Neural cell (in vitro differentiated cells): ENCODE data around the gene C1orf52. TPM values are rescaled to one million over a fixed set of nuclear protein-coding genes. Genes with fewer than 3 reads are reported as not detected.

Experiments
- H2AFZ ChIP-seq: fragments of 200-600, 300-800 bp; sonication (generic), shearing (Covaris generic); 2 replicates; pipeline ENCODE4 v1.6.0; 2014; ENCODE audit warnings: low read depth, mild to moderate bottlenecking, antibody characterized with exemption, low read length, moderate library complexity
- H3F3A ChIP-seq: fragments of 200-600 bp; shearing (Covaris generic); 2 replicates; pipeline ENCODE4 v1.6.1; 2016; ENCODE audit warnings: mild to moderate bottlenecking, moderate library complexity, mixed read lengths, antibody characterized with exemption, low read length; ENCODE audit not compliant: insufficient read depth, poor library complexity, severe bottlenecking
- H3K27ac ChIP-seq: fragments of 200-600, 300-800 bp; sonication (generic), shearing (Covaris generic); 2 replicates; pipeline ENCODE4 v1.5.1; 2014; ENCODE audit warnings: mild to moderate bottlenecking, low read length, moderate library complexity
- H3K27me3 ChIP-seq: fragments of 300-800, 200-600 bp; sonication (generic), shearing (Covaris generic); 2 replicates; pipeline ENCODE4 v1.6.0; 2014; ENCODE audit warnings: mild to moderate bottlenecking, low read depth, low read length, moderate library complexity; ENCODE audit not compliant: insufficient read depth
- H3K36me3 ChIP-seq: fragments of 300-800, 200-600 bp; sonication (generic), shearing (Covaris generic); 2 replicates; pipeline ENCODE4 v1.5.1; 2014; ENCODE audit warnings: mild to moderate bottlenecking, antibody characterized with exemption, low read length, moderate library complexity; ENCODE audit not compliant: insufficient read depth
- H3K4me2 ChIP-seq: fragments of 300-800, 200-600 bp; sonication (generic), shearing (Covaris generic); 2 replicates; pipeline ENCODE4 v1.6.0; 2014; ENCODE audit warnings: mild to moderate bottlenecking, low read length
- H3K4me3 ChIP-seq: fragments of 300-800, 200-600 bp; sonication (generic), shearing (Covaris generic); 2 replicates; pipeline ENCODE4 v1.5.1; 2014; ENCODE audit warnings: mild to moderate bottlenecking, low read length, moderate library complexity
- H3K79me2 ChIP-seq: fragments of 200-600 bp; shearing (Covaris generic); replicated peaks from 2 replicates; pipeline ENCODE4 v1.6.0; 2014; ENCODE audit warnings: mild to moderate bottlenecking, low read length, moderate library complexity; ENCODE audit not compliant: insufficient read depth
- H3K9ac ChIP-seq: fragments of 300-800, 200-600 bp; sonication (generic), shearing (Covaris generic); 2 replicates; pipeline ENCODE4 v1.6.1; 2016; ENCODE audit warnings: mild to moderate bottlenecking, low read length, mixed read lengths
- H3K9me2 ChIP-seq: fragments of 200-600 bp; shearing (Covaris generic); 2 replicates; pipeline ENCODE4 v1.6.1; 2016; ENCODE audit warnings: mild to moderate bottlenecking, low read length, mixed read lengths; ENCODE audit not compliant: insufficient read depth
- H3K9me3 ChIP-seq: fragments of 200-600, 300-800 bp; sonication (generic), shearing (Covaris generic); 2 replicates; pipeline ENCODE4 v1.6.1; 2016; ENCODE audit warnings: mild to moderate bottlenecking, mixed run types, low read length, moderate library complexity, mixed read lengths
- H4K20me1 ChIP-seq: fragments of 200-600 bp; shearing (Covaris generic); 2 replicates; pipeline ENCODE4 v1.6.1; 2016; ENCODE audit warnings: mild to moderate bottlenecking, mixed run types; ENCODE audit not compliant: insufficient read depth
- CTCF ChIP-seq: fragments of 450-650 bp; IDR thresholded peaks from 2 replicates; pipeline ENCODE4 v1.5.1; 2014; ENCODE audit warnings: antibody characterized with exemption, mild to moderate bottlenecking, moderate library complexity; ENCODE audit not compliant: poor library complexity, severe bottlenecking
- EP300 ChIP-seq: fragments of 450-650 bp; conservative IDR thresholded peaks from 2 replicates; pipeline ENCODE4 v1.6.1; 2014; ENCODE audit warnings: antibody characterized with exemption, mild to moderate bottlenecking, moderate library complexity; ENCODE audit not compliant: poor library complexity, severe bottlenecking
- EZH2 ChIP-seq: fragments of 200-600, 300-800 bp; shearing (Covaris generic), sonication (generic); IDR thresholded peaks from 2 replicates; pipeline ENCODE4 v1.6.1; 2014; ENCODE audit warnings: antibody characterized with exemption, low read length, borderline replicate concordance, mild to moderate bottlenecking; ENCODE audit not compliant: insufficient read depth, poor library complexity, severe bottlenecking
- MXI1 ChIP-seq: fragments of 450-650 bp; conservative IDR thresholded peaks from 2 replicates; pipeline ENCODE4 v1.6.1; 2014; ENCODE audit warnings: antibody characterized with exemption, mild to moderate bottlenecking; ENCODE audit not compliant: poor library complexity, severe bottlenecking
- POLR2AphosphoS5 ChIP-seq: IDR thresholded peaks from 2 replicates; pipeline ENCODE4 v1.6.1; 2012
- RAD21 ChIP-seq: fragments of 450-650 bp; conservative IDR thresholded peaks from 2 replicates; pipeline ENCODE4 v1.6.1; 2014; ENCODE audit warnings: antibody characterized with exemption, mild to moderate bottlenecking, moderate library complexity
- REST ChIP-seq: IDR thresholded peaks from 2 replicates; pipeline ENCODE4 v1.6.1; 2012; ENCODE audit warnings: borderline replicate concordance
- SMC3 ChIP-seq: fragments of 450-650 bp; conservative IDR thresholded peaks from 2 replicates; pipeline ENCODE4 v1.6.1; 2014; ENCODE audit warnings: antibody characterized with exemption, mild to moderate bottlenecking, moderate library complexity; ENCODE audit not compliant: poor library complexity
- TAF1 ChIP-seq: IDR thresholded peaks from 2 replicates; pipeline ENCODE4 v1.6.1; 2012; ENCODE audit warnings: low read depth
- polyA minus RNA-seq: library from RNA; depleted of rRNA, polyadenylated mRNA; stranded (reverse); fragments of >200 nt; gene quantifications from 2 replicates; pipeline ENCODE4 v1.2.3, GENCODE V29; 2014
- polyA plus RNA-seq: library from polyadenylated mRNA; depleted of rRNA; stranded (reverse); fragments of >200 nt; gene quantifications from 2 replicates; pipeline ENCODE4 v1.2.3, GENCODE V29; 2014

The C1orf52 gene
- 94.6 and 103 TPM in 2 replicates for polyA plus RNA-seq
- 45.0 and 45.8 TPM in 2 replicates for polyA minus RNA-seq

GRCh38 chr1:85259118-85259911 is at the start of gene C1orf52:
TSS of gene C1orf52 (minus strand) at chr1:85259662. CDS start at chr1:85259633, 29 bp downstream.
- no peaks in the 10 kb centered on the region for H3K27me3 ChIP-seq
- no peaks in the 10 kb centered on the region for H3K9me3 ChIP-seq
- peak within 1 kb of the TSS; percentile 85 for H3K4me2 ChIP-seq
- H3F3A ChIP-seq: no peaks in the 10 kb centered on the region
- peak within 1 kb of the TSS; percentile 71 for H2AFZ ChIP-seq
- TF ChIP-seq REST (peak; percentile 45), TAF1 (no peak), RAD21 (peak; percentile 75), EP300 (no peak), EZH2 (no peak), POLR2AphosphoS5 (peak; percentile 96), MXI1 (peak; percentile 89), CTCF (peak; percentile 98), SMC3 (peak; percentile 89)
- H3K9ac ChIP-seq: peak within 1 kb of the TSS; percentile 93
- H3K36me3 ChIP-seq: no peaks in the 10 kb centered on the region
- H4K20me1 ChIP-seq: no peaks in the 10 kb centered on the region
- peaks cover 23% of the 10 kb centered on the region for H3K79me2 ChIP-seq
- peak within 1 kb of the TSS; percentile 88 for H3K27ac ChIP-seq
- H3K4me3 ChIP-seq: peak within 1 kb of the TSS; percentile 93
- no peaks in the 10 kb centered on the region for H3K9me2 ChIP-seq

- no peak for TF ChIP-seq CTCF
- TF ChIP-seq RAD21: no peak
- no peak for TF ChIP-seq EP300
- TF ChIP-seq TAF1: no peak
- no peak for TF ChIP-seq POLR2AphosphoS5
- no peak for TF ChIP-seq SMC3
- TF ChIP-seq MXI1: no peak
- no peak for TF ChIP-seq EZH2
- TF ChIP-seq REST: no peak
- no peaks in the 10 kb centered on the region for H3F3A ChIP-seq
- H3K9me3 ChIP-seq: no peaks in the 10 kb centered on the region
- no peak overlapping the region for H3K4me2 ChIP-seq
- no peak overlapping the region for H3K27ac ChIP-seq
- no peak overlapping the region for H3K9ac ChIP-seq
- H4K20me1 ChIP-seq: no peaks in the 10 kb centered on the region
- H2AFZ ChIP-seq: no peak overlapping the region
- H3K36me3 ChIP-seq: no peaks in the 10 kb centered on the region
- H3K4me3 ChIP-seq: no peak overlapping the region
- H3K79me2 ChIP-seq: no peaks in the 10 kb centered on the region
- H3K9me2 ChIP-seq: no peaks in the 10 kb centered on the region
- H3K27me3 ChIP-seq: no peaks in the 10 kb centered on the region
Measured at GRCh38 chr1:85308833-85309350, 49.4 kb upstream of the C1orf52 start.
